Activated T-cell treated with anti-CD3 and anti-CD28 coated beads, Interleukin-2, amount 50 U/mL, for 72 hours (primary cell): ENCODE results near the gene WDR36. TPM values are rescaled to one million over a fixed set of nuclear protein-coding genes. Genes with fewer than 3 reads are reported as not detected.

Experiments
- ATAC-seq, 2 donors: fragments of 150-1000 bp; cut with Tn5 transposase; replicated peaks in 1 of 2; 2 replicates each; pipeline ENCODE4 v1.10.0; 2021; ENCODE audit warnings: moderate library complexity in 2 of 2, mild to moderate bottlenecking in 1 of 2
- DNase-seq, 2 donors: peaks; one replicate each; pipeline ENCODE4 v3.0.0; 2021 to 2022; ENCODE audit warnings: mixed read lengths in 1 of 2
- H3K27ac Mint-ChIP-seq: one replicate; pipeline ENCODE4 v1.8.0; 2022; ENCODE audit warnings: mild to moderate bottlenecking, moderate library complexity, mixed read lengths
- H3K27me3 Mint-ChIP-seq: one replicate; pipeline ENCODE4 v1.8.0; 2022; ENCODE audit warnings: low read depth, mixed read lengths
- H3K36me3 Mint-ChIP-seq, 2 donors: one replicate each; pipeline ENCODE4 v1.8.0; 2022; ENCODE audit warnings: mixed read lengths in 2 of 2, mild to moderate bottlenecking in 1 of 2; ENCODE audit not compliant: insufficient read depth in 2 of 2
- H3K4me1 Mint-ChIP-seq: one replicate; pipeline ENCODE4 v1.8.0; 2022; ENCODE audit warnings: low read depth, mixed read lengths
- H3K4me3 Mint-ChIP-seq, 2 donors: one replicate each; pipeline ENCODE4 v1.8.0; 2022; ENCODE audit warnings: mild to moderate bottlenecking in 2 of 2, mixed read lengths in 2 of 2, moderate library complexity in 2 of 2
- H3K9me3 Mint-ChIP-seq, 2 donors: one replicate each; pipeline ENCODE4 v1.8.0; 2022; ENCODE audit warnings: mixed read lengths in 2 of 2
- total RNA-seq, 2 donors: library from RNA; stranded (reverse); gene quantifications; one replicate each; pipeline ENCODE4 v1.2.3, GENCODE V29; 2022

WDR36 gene
- total RNA-seq, 2 donors from 2014 or later, result 34.8 to 42.4 TPM

- Mint-ChIP-seq H3K4me1 (peaks cover 21% of the 10 kb centered on the region), H3K36me3 (peaks cover 8 to 32% of the 10 kb centered on the region in 2 donors)
Observed at GRCh38 chr5:111115229-111115628, 23.1 kb downstream of the WDR36 start.

GRCh38 chr5:111116550-111116949, 24.4 kb downstream of the WDR36 start:
- Mint-ChIP-seq H3K36me3 (peaks cover 10 to 34% of the 10 kb centered on the region in 2 donors), H3K4me1 (peaks cover 31% of the 10 kb centered on the region), H3K27ac (peak overlapping the region; percentile 42)

More at GRCh38 chr5:111115229-111115628, 23.1 kb downstream of the WDR36 start:
- Mint-ChIP-seq H3K9me3 (no peaks in the 10 kb centered on the region), H3K27me3 (no peaks in the 10 kb centered on the region), H3K4me3 (no peak overlapping the region), H3K27ac (no peak overlapping the region)
- ATAC-seq, result no peak
- no peak for DNase-seq

GRCh38 chr5:111117136-111117535, 25.0 kb downstream of the WDR36 start:
- H3K9me3 Mint-ChIP-seq, result no peaks in the 10 kb centered on the region
- H3K4me3 Mint-ChIP-seq, result no peak overlapping the region

More at GRCh38 chr5:111116550-111116949, 24.4 kb downstream of the WDR36 start:
- ATAC-seq (no peak), DNase-seq (no peak)
- Mint-ChIP-seq H3K27me3 (no peaks in the 10 kb centered on the region), H3K4me3 (no peak overlapping the region), H3K9me3 (no peaks in the 10 kb centered on the region)

GRCh38 chr5:111119221-111119620, 27.1 kb downstream of the WDR36 start:
- no peak overlapping the region for H3K27ac Mint-ChIP-seq
- peaks cover 28% of the 10 kb centered on the region for H3K4me1 Mint-ChIP-seq
- peaks cover 8 to 32% of the 10 kb centered on the region in 2 donors for H3K36me3 Mint-ChIP-seq
- no peaks in the 10 kb centered on the region for H3K27me3 Mint-ChIP-seq
- no peak overlapping the region for H3K4me3 Mint-ChIP-seq
- ATAC-seq (no peak), DNase-seq (no peak)
- H3K9me3 Mint-ChIP-seq, result no peaks in the 10 kb centered on the region

More at GRCh38 chr5:111117136-111117535, 25.0 kb downstream of the WDR36 start:
- no peak overlapping the region for H3K27ac Mint-ChIP-seq
- DNase-seq, result no peak
- no peaks in the 10 kb centered on the region for H3K27me3 Mint-ChIP-seq
- peaks cover 10 to 33% of the 10 kb centered on the region in 2 donors for H3K36me3 Mint-ChIP-seq
- peaks cover 36% of the 10 kb centered on the region for H3K4me1 Mint-ChIP-seq
- no peak for ATAC-seq

GRCh38 chr5:111119856-111120255, 27.7 kb downstream of the WDR36 start:
- ATAC-seq (peak; percentile 69 to 70), DNase-seq (peak in 1 of 2 donors; percentile 6)
- no peaks in the 10 kb centered on the region for H3K9me3 Mint-ChIP-seq
- peaks cover 8 to 29% of the 10 kb centered on the region in 2 donors for H3K36me3 Mint-ChIP-seq
- H3K27me3 Mint-ChIP-seq, result no peaks in the 10 kb centered on the region
- H3K4me3 Mint-ChIP-seq, result no peak overlapping the region
- H3K4me1 Mint-ChIP-seq, result peaks cover 29% of the 10 kb centered on the region
- no peak overlapping the region for H3K27ac Mint-ChIP-seq

GRCh38 chr5:111120911-111121310, 28.8 kb downstream of the WDR36 start:
- Mint-ChIP-seq H3K4me1 (peaks cover 30% of the 10 kb centered on the region), H3K36me3 (peaks cover 8 to 29% of the 10 kb centered on the region in 2 donors), H3K27ac (no peak overlapping the region), H3K27me3 (no peaks in the 10 kb centered on the region), H3K4me3 (no peak overlapping the region), H3K9me3 (no peaks in the 10 kb centered on the region)
- no peak for DNase-seq
- ATAC-seq, result no peak

- ATAC-seq (no peak), DNase-seq (no peak)
- no peaks in the 10 kb centered on the region for H3K27me3 Mint-ChIP-seq
- H3K9me3 Mint-ChIP-seq, result no peaks in the 10 kb centered on the region
- peaks cover 8 to 32% of the 10 kb centered on the region in 2 donors for H3K36me3 Mint-ChIP-seq
- no peak overlapping the region for H3K4me3 Mint-ChIP-seq
- H3K27ac Mint-ChIP-seq, result no peak overlapping the region
- peaks cover 30% of the 10 kb centered on the region for H3K4me1 Mint-ChIP-seq
Observed at GRCh38 chr5:111121926-111122325, 29.8 kb downstream of the WDR36 start.

GRCh38 chr5:111122398-111122797, 30.2 kb downstream of the WDR36 start:
- Mint-ChIP-seq H3K4me3 (no peak overlapping the region), H3K36me3 (peaks cover 6 to 30% of the 10 kb centered on the region in 2 donors), H3K9me3 (no peaks in the 10 kb centered on the region), H3K27ac (no peak overlapping the region), H3K4me1 (peaks cover 30% of the 10 kb centered on the region), H3K27me3 (no peaks in the 10 kb centered on the region)
- ATAC-seq (no peak), DNase-seq (no peak)

- Mint-ChIP-seq H3K36me3 (peaks cover 3 to 25% of the 10 kb centered on the region in 2 donors), H3K9me3 (no peaks in the 10 kb centered on the region), H3K4me1 (peaks cover 21% of the 10 kb centered on the region), H3K4me3 (no peak overlapping the region), H3K27me3 (no peaks in the 10 kb centered on the region), H3K27ac (no peak overlapping the region)
- ATAC-seq (peak; percentile 46 to 69), DNase-seq (no peak)
Observed at GRCh38 chr5:111124793-111125192, 32.6 kb downstream of the WDR36 start.

- ATAC-seq (no peak), DNase-seq (no peak)
- Mint-ChIP-seq H3K4me1 (peaks cover 10% of the 10 kb centered on the region), H3K27ac (no peak overlapping the region), H3K27me3 (no peaks in the 10 kb centered on the region), H3K4me3 (no peak overlapping the region), H3K36me3 (peaks cover 0 to 22% of the 10 kb centered on the region in 2 donors), H3K9me3 (no peaks in the 10 kb centered on the region)
Observed at GRCh38 chr5:111126896-111127295, 34.7 kb downstream of the WDR36 start.

- H3K36me3 Mint-ChIP-seq, result peaks cover 0 to 20% of the 10 kb centered on the region in 2 donors
- no peak overlapping the region for H3K4me3 Mint-ChIP-seq
- H3K27ac Mint-ChIP-seq, result no peak overlapping the region
- ATAC-seq (no peak), DNase-seq (no peak)
- peaks cover 15% of the 10 kb centered on the region for H3K4me1 Mint-ChIP-seq
- no peaks in the 10 kb centered on the region for H3K27me3 Mint-ChIP-seq
- H3K9me3 Mint-ChIP-seq, result no peaks in the 10 kb centered on the region
Observed at GRCh38 chr5:111127453-111128195, 35.5 kb downstream of the WDR36 start.

- H3K36me3 Mint-ChIP-seq, result peaks cover 0 to 13% of the 10 kb centered on the region in 2 donors
- H3K27me3 Mint-ChIP-seq, result no peaks in the 10 kb centered on the region
- no peak overlapping the region for H3K27ac Mint-ChIP-seq
- ATAC-seq (no peak), DNase-seq (no peak)
- peaks cover 16% of the 10 kb centered on the region for H3K4me1 Mint-ChIP-seq
- no peaks in the 10 kb centered on the region for H3K9me3 Mint-ChIP-seq
- no peak overlapping the region for H3K4me3 Mint-ChIP-seq
Observed at GRCh38 chr5:111129938-111130337, 37.8 kb downstream of the WDR36 start.

- DNase-seq (no peak), ATAC-seq (no peak)
Observed at GRCh38 chr5:111131356-111131755, 39.2 kb downstream of the WDR36 start.

GRCh38 chr5:111132076-111132475, 39.9 kb downstream of the WDR36 start:
- Mint-ChIP-seq H3K27ac (no peak overlapping the region), H3K9me3 (no peaks in the 10 kb centered on the region), H3K4me3 (no peak overlapping the region), H3K27me3 (no peaks in the 10 kb centered on the region), H3K36me3 (peaks cover 0 to 8% of the 10 kb centered on the region in 2 donors), H3K4me1 (peaks cover 15% of the 10 kb centered on the region)
- no peak for DNase-seq
- no peak for ATAC-seq

More at GRCh38 chr5:111131356-111131755, 39.2 kb downstream of the WDR36 start:
- Mint-ChIP-seq H3K9me3 (no peaks in the 10 kb centered on the region), H3K27ac (no peak overlapping the region), H3K27me3 (no peaks in the 10 kb centered on the region), H3K4me3 (no peak overlapping the region), H3K4me1 (peaks cover 15% of the 10 kb centered on the region), H3K36me3 (peaks cover 0 to 9% of the 10 kb centered on the region in 2 donors)
